Peyer's patch (tissue), 4 donors: ENCODE results near the gene BLTP1. TPM values are rescaled to one million over a fixed set of nuclear protein-coding genes. Genes with fewer than 3 reads are reported as not detected.
A peak's percentile ranks its signal among the peaks of the same experiment; 100 is the strongest.
"Not testable (repeated sequence)": the region's sequence is repeated elsewhere in the genome, so short reads cannot be mapped to it uniquely, and the experiment has no call there.

ENCODE experiments used
- DNase-seq, 3 donors: peaks; one replicate each; pipeline ENCODE4 v3.0.0-alpha.2; 2017 to 2019
- H3K27ac ChIP-seq, 4 donors: fragments of 200-600 bp; sonication (generic); one replicate each; pipeline ENCODE4 v1.5.1; 2016 to 2019
- H3K27me3 ChIP-seq, 2 donors: fragments of 200-600 bp; sonication (generic); one replicate each; pipeline ENCODE4 v1.5.1; 2019
- H3K36me3 ChIP-seq, 3 donors: fragments of 200-600 bp; sonication (generic); one replicate each; pipeline ENCODE4 v1.5.1; 2016 to 2019
- H3K4me1 ChIP-seq, 4 donors: fragments of 200-600 bp; sonication (generic); one replicate each; pipeline ENCODE4 v1.5.1; 2016 to 2019
- H3K4me3 ChIP-seq, 4 donors: fragments of 200-600 bp; sonication (generic); 1 replicate in 3 of 4; 2 replicates in 1 of 4; pipeline ENCODE4 v1.5.1; 2016 to 2019; ENCODE audit warnings: mild to moderate bottlenecking in 1 of 4
- H3K9me3 ChIP-seq, 4 donors: fragments of 200-600 bp; sonication (generic); one replicate each; pipeline ENCODE4 v1.5.1; 2016 to 2019; ENCODE audit warnings: mild to moderate bottlenecking in 1 of 4
- POLR2A ChIP-seq, 2 donors: fragments of 450-650 bp; IDR thresholded peaks; one replicate each; pipeline ENCODE4 v1.5.1; 2017; ENCODE audit warnings: antibody characterized with exemption in 2 of 2, mild to moderate bottlenecking in 2 of 2, moderate library complexity in 2 of 2
- total RNA-seq, 4 donors: library from RNA; depleted of rRNA; stranded (reverse); fragments of >200 nt; gene quantifications; one replicate each; pipeline ENCODE4 v1.1.0, GENCODE V29; 2016
- TF ChIP-seq, protein P1 (sequence below), 6 experiments: fragments of 450-650 bp in 4 of 6; fragments of 200-600 bp in 2 of 6; sonication (generic) in 1 of 6; IDR thresholded peaks; one replicate each; pipeline ENCODE4 v1.5.1; 2017 to 2019; ENCODE audit warnings: antibody characterized with exemption in 6 of 6, mild to moderate bottlenecking in 3 of 6, moderate library complexity in 1 of 6

The BLTP1 gene, protein sequence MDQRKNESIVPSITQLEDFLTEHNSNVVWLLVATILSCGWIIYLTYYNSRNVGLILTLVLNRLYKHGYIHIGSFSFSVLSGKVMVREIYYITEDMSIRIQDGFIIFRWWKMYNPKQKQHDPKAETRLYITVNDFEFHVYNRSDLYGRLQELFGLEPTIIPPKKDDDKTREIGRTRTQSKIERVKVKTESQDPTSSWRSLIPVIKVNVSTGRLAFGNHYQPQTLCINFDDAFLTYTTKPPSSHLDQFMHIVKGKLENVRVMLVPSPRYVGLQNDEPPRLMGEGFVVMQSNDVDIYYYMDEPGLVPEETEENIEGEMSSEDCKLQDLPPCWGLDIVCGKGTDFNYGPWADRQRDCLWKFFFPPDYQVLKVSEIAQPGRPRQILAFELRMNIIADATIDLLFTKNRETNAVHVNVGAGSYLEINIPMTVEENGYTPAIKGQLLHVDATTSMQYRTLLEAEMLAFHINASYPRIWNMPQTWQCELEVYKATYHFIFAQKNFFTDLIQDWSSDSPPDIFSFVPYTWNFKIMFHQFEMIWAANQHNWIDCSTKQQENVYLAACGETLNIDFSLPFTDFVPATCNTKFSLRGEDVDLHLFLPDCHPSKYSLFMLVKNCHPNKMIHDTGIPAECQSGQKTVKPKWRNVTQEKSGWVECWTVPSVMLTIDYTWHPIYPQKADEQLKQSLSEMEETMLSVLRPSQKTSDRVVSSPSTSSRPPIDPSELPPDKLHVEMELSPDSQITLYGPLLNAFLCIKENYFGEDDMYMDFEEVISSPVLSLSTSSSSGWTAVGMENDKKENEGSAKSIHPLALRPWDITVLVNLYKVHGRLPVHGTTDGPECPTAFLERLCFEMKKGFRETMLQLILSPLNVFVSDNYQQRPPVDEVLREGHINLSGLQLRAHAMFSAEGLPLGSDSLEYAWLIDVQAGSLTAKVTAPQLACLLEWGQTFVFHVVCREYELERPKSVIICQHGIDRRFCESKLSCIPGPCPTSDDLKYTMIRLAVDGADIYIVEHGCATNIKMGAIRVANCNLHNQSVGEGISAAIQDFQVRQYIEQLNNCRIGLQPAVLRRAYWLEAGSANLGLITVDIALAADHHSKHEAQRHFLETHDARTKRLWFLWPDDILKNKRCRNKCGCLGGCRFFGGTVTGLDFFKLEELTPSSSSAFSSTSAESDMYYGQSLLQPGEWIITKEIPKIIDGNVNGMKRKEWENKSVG (N-terminal part only)
- 100 to 1,000 TPM; 125 to 190 (median 170) TPM for total RNA-seq

DNA sequence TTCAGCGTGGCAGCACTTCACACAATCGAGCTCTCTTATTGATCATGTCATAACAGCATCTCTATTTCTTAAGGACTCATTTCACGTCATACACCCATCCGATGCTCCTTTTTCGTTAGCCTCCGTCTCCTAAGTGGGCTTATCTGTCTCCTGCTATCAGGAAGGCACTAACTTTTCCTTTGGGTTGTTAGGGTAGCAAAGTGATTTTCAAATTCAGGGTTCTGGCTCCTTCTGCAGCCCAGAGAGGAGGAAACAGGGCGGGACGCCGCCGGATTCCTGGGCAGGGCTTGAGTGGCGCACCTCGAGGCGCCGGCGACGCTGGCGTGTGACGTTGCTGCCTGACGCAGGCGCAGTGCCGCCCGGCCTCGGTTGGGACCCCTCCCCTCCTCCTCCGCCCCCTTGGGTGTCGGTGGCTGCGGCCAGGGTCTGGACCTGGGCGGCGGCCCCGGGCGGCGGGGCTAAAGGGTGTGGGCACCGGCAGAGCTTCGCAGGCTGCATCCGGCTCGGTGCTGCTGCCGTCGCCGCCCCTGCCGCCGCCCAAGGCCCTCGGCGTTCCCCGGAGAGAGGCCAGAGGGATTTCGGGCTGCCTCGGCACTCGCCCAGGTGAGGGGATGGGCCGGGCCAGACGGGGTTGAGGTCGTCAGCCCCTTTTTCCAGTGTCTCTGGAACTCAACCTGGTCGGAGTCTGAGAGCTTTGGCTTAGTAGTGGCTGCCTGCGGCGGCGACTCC lies at the start of gene BLTP1:
Gene BLTP1, plus strand, starts transcription at position 350 of the 729 bp plus-strand sequence. CDS start 18,317 bp downstream, outside the sequence.
- H3K36me3 ChIP-seq: peaks cover 0 to 17% (median 0%) of the 10 kb centered on the region in 3 donors
- peak within 1 kb of the TSS; percentile 82 to 97 (median 90) for H3K4me3 ChIP-seq
- no peaks in the 10 kb centered on the region for H3K9me3 ChIP-seq
- no peaks in the 10 kb centered on the region for H3K27me3 ChIP-seq
- H3K4me1 ChIP-seq: peaks cover 0 to 11% (median 3%) of the 10 kb centered on the region in 4 donors
- TF ChIP-seq, protein P1, sequence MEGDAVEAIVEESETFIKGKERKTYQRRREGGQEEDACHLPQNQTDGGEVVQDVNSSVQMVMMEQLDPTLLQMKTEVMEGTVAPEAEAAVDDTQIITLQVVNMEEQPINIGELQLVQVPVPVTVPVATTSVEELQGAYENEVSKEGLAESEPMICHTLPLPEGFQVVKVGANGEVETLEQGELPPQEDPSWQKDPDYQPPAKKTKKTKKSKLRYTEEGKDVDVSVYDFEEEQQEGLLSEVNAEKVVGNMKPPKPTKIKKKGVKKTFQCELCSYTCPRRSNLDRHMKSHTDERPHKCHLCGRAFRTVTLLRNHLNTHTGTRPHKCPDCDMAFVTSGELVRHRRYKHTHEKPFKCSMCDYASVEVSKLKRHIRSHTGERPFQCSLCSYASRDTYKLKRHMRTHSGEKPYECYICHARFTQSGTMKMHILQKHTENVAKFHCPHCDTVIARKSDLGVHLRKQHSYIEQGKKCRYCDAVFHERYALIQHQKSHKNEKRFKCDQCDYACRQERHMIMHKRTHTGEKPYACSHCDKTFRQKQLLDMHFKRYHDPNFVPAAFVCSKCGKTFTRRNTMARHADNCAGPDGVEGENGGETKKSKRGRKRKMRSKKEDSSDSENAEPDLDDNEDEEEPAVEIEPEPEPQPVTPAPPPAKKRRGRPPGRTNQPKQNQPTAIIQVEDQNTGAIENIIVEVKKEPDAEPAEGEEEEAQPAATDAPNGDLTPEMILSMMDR (IDR thresholded peaks at IDR 0.05): no peak
- TF ChIP-seq POLR2A (IDR thresholded peaks at IDR 0.05): peak; percentile 57 to 64
- H3K27ac ChIP-seq: peak within 1 kb of the TSS; percentile 89 to 99 (median 95)
- peak; percentile 86 to 95 (median 92) for DNase-seq

DNA sequence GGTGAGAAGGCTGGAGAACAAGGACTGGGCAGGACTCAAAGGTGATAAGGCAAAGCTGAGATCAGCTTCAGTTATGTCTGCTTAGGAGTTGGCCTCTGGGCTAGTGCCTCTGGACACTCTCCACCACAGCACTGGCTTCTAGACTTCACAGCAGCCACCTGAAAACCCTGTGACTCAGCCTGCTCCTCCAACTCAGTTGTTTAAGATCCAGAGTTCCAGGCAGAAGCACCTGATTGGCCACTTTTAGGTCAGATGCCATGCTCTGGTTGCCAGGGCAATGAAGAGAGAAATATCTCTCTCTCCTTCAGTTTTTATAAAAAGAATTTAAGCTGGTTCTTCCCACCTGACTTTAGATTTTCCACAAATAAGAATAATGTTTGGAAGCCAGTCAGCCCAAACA lies 47.9 kb upstream of the BLTP1 start:
- TF ChIP-seq, protein P1 (IDR thresholded peaks at IDR 0.05): no peak
- no peak for TF ChIP-seq POLR2A (IDR thresholded peaks at IDR 0.05)
- no peak overlapping the region for H3K27ac ChIP-seq
- no peaks in the 10 kb centered on the region for H3K4me1 ChIP-seq
- DNase-seq: no peak
- H3K27me3 ChIP-seq: no peaks in the 10 kb centered on the region
- no peaks in the 10 kb centered on the region for H3K9me3 ChIP-seq
- H3K4me3 ChIP-seq: no peak overlapping the region
- no peaks in the 10 kb centered on the region for H3K36me3 ChIP-seq

DNA sequence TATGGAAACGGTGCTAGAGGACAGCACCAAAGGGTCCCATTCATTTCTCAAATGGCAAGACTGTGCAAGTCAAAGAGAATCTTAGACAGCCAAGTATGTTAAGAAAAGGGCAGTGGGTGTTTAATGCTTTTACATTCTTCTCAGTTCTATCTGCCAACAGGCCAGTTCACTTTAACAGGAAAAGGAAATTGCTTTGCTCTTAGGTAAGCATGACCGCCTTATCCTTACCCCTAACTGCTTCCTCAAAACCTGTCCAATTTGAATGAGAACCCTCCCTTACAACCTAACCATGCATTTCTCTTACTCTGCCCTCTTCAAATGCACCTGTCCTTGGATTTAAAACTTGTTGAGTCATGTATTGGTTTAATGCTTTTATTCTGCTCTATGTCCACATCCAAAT lies 44.5 kb upstream of the BLTP1 start:
- Histone ChIP-seq H3K27ac (no peak overlapping the region), H3K27me3 (no peaks in the 10 kb centered on the region), H3K4me1 (no peaks in the 10 kb centered on the region), H3K4me3 (no peak overlapping the region), H3K36me3 (no peaks in the 10 kb centered on the region), H3K9me3 (no peaks in the 10 kb centered on the region)
- no peak for DNase-seq
- no peak for TF ChIP-seq POLR2A (IDR thresholded peaks at IDR 0.05)
- TF ChIP-seq, protein P1 (IDR thresholded peaks at IDR 0.05): no peak

DNA sequence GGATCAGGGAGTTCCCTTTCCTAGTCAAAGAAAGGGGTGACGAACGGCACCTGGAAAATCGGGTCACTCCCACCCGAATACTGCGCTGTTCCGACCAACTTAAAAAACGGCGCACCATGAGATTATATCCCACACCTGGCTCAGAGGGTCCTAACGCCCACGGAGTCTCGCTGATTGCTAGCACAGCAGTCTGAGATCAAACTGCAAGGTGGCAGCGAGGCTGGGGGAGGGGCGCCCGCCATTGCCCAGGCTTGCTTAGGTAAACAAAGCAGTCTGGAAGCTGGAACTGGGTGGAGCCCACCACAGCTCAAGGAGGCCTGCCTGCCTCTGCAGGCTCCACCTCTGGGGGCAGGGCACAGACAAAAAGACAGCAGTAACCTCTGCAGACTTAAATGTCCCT lies 41.8 kb upstream of the BLTP1 start:
- not testable (repeated sequence) for DNase-seq, H3K4me3 ChIP-seq, H3K27ac ChIP-seq, H3K4me1 ChIP-seq, H3K36me3 ChIP-seq, H3K27me3 ChIP-seq, H3K9me3 ChIP-seq

DNA sequence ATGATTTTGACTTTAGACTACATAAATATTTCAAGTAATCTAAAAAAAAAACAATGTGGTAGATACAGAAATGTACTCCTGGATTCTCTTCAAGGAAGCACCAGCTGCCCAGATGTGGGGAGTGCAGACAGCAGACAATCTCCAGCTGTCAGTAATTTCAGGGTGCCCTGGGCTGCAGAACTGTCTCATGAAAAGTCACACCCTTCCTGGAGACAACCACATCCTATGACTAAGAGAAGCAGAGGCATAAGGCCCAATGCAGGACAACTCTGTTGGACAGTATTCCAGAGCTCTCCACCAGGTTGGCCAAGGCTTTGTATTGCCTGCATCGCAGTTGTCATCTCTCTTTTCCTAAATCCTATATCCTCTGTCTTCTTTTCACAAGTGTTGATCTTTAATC lies 34.4 kb upstream of the BLTP1 start:
- TF ChIP-seq, protein P1 (IDR thresholded peaks at IDR 0.05): no peak
- TF ChIP-seq POLR2A (IDR thresholded peaks at IDR 0.05): no peak
- no peaks in the 10 kb centered on the region for H3K9me3 ChIP-seq
- H3K4me1 ChIP-seq: no peaks in the 10 kb centered on the region
- H3K4me3 ChIP-seq: no peak overlapping the region
- no peaks in the 10 kb centered on the region for H3K27me3 ChIP-seq
- H3K36me3 ChIP-seq: no peaks in the 10 kb centered on the region
- H3K27ac ChIP-seq: no peak overlapping the region
- DNase-seq: no peak
